Ishikawa (cell line): Measurements from ENCODE around the gene ZP3.

Experiments used
- CEBPB ChIP-seq: IDR thresholded peaks from 2 replicates; pipeline ENCODE4 v1.6.1; 2012
- CREB1 ChIP-seq: IDR thresholded peaks from 2 replicates; pipeline ENCODE4 v1.6.1; 2012; ENCODE audit warnings: low read depth
- EGR1 ChIP-seq: IDR thresholded peaks from 2 replicates; pipeline ENCODE4 v1.6.1; 2012
- EP300 ChIP-seq: IDR thresholded peaks from 2 replicates; pipeline ENCODE4 v1.6.1; 2012; ENCODE audit warnings: borderline replicate concordance
- FOXM1 ChIP-seq: IDR thresholded peaks from 2 replicates; pipeline ENCODE4 v1.6.1; 2012; ENCODE audit warnings: low read depth, borderline replicate concordance
- NFIC ChIP-seq: IDR thresholded peaks from 2 replicates; pipeline ENCODE4 v1.6.1; 2012
- RAD21 ChIP-seq: IDR thresholded peaks from 2 replicates; pipeline ENCODE4 v1.6.1; 2012; ENCODE audit warnings: low read depth
- TAF1 ChIP-seq: IDR thresholded peaks from 2 replicates; pipeline ENCODE4 v1.6.1; 2012; ENCODE audit warnings: low read depth, mild to moderate bottlenecking
- TCF12 ChIP-seq: IDR thresholded peaks from 2 replicates; pipeline ENCODE4 v1.6.1; 2012; ENCODE audit warnings: low read depth
- TEAD4 ChIP-seq: IDR thresholded peaks from 2 replicates; pipeline ENCODE4 v1.6.1; 2012
- YY1 ChIP-seq: IDR thresholded peaks from 2 replicates; pipeline ENCODE4 v1.6.1; 2012; ENCODE audit warnings: low read depth
- ZBTB7A ChIP-seq: IDR thresholded peaks from 2 replicates; pipeline ENCODE4 v1.6.1; 2012; ENCODE audit warnings: low read depth
- TF ChIP-seq, protein P1 (sequence below): IDR thresholded peaks from 2 replicates; pipeline ENCODE4 v1.6.1; 2012
- TF ChIP-seq, protein P2 (sequence below): IDR thresholded peaks from 2 replicates; pipeline ENCODE4 v1.6.1; 2012; ENCODE audit warnings: low read depth, mild to moderate bottlenecking
- TF ChIP-seq, protein P3 (sequence below): IDR thresholded peaks from 2 replicates; pipeline ENCODE4 v1.6.1; 2012

ZP3 gene

DNA sequence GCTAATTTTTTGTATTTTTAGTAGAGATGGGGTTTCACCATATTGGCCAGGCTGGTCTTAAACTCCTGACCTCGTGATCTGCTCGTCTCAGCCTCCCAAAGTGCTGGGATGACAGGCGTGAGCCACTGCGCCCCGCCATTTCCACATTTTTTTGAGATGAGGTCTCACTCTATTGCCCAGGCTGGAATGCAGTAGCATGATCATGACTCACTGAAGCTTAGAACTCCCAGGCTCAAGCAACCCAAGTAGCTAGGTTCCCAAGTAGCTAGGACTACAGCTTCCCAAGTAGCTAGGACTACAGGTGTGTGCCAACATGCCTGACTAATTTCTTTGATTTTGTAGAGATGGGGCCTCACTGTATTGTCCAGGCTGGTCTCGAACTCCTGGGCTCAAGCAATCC, 3.7 kb upstream of the ZP3 start:
- TF ChIP-seq TCF12 (peak; percentile 83), EP300 (peak; percentile 72; the same call in 1 of the 2 replicates), TEAD4 (peak; percentile 96), NFIC (peak; percentile 33; the same call in 1 of the 2 replicates), YY1 (peak; percentile 59; the same call in 1 of the 2 replicates), FOXM1 (peak; percentile 41; the same call in 1 of the 2 replicates)
- TF ChIP-seq, protein P1, sequence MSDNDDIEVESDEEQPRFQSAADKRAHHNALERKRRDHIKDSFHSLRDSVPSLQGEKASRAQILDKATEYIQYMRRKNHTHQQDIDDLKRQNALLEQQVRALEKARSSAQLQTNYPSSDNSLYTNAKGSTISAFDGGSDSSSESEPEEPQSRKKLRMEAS = peak; percentile 50; the same call in 1 of the 2 replicates

DNA sequence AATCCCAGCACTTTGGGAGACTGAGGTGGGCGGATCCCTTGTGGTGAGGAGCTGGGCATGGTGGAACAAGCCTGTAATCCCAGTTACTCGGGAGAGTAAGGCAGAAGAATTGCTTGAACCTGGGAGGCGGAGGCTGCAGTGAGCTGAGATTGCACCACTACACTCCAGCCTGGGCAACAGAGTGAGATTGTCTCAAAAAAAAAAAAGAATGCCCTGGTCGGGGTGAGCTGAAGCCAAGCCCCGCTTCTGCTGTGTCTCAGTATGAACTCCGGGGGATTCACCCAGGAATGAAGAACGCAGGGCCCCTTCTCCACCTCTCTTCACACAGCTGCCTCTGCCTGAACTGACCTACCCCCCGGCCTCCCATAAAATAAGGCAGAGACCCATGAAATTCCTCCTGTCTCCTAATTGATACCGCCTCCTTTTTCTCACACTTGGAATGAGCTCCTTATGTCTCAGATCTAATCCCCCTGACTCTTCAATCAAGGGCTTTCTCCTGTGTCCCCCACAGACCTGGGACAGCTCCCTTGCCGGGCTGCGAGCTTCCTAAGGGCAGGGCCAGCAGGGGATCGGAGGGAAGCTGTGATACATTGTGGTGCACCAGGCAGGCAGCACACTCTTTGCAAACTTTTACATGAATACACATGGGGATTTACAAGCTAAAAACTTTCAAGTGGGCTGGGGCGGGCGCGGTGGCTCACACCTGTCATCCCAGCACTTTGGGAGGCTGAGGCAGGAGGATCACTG, 911 bp upstream of the ZP3 start:
- TF ChIP-seq ZBTB7A (no peak), EGR1 (0 out of 2 replicates have a peak, but pooled peaks have one; percentile 26)
- TF ChIP-seq, protein P2, sequence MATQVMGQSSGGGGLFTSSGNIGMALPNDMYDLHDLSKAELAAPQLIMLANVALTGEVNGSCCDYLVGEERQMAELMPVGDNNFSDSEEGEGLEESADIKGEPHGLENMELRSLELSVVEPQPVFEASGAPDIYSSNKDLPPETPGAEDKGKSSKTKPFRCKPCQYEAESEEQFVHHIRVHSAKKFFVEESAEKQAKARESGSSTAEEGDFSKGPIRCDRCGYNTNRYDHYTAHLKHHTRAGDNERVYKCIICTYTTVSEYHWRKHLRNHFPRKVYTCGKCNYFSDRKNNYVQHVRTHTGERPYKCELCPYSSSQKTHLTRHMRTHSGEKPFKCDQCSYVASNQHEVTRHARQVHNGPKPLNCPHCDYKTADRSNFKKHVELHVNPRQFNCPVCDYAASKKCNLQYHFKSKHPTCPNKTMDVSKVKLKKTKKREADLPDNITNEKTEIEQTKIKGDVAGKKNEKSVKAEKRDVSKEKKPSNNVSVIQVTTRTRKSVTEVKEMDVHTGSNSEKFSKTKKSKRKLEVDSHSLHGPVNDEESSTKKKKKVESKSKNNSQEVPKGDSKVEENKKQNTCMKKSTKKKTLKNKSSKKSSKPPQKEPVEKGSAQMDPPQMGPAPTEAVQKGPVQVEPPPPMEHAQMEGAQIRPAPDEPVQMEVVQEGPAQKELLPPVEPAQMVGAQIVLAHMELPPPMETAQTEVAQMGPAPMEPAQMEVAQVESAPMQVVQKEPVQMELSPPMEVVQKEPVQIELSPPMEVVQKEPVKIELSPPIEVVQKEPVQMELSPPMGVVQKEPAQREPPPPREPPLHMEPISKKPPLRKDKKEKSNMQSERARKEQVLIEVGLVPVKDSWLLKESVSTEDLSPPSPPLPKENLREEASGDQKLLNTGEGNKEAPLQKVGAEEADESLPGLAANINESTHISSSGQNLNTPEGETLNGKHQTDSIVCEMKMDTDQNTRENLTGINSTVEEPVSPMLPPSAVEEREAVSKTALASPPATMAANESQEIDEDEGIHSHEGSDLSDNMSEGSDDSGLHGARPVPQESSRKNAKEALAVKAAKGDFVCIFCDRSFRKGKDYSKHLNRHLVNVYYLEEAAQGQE = peak; percentile 68

DNA sequence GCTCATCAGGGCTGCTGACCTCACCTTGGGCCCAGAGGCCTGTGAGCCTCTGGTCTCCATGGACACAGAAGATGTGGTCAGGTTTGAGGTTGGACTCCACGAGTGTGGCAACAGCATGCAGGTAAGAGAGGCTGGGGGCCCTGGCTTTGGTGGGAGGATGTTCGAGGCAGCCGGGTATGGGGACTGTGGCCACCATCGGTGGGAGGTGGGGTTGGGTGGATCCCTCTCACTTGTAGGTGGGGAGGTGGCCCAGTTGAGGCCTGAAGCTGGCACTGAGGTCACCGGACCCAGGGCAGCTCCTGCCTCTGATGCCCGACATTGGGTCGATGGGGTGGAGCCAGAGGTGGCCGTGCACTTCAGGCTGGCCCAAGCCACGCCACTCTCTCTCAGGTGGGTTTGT, 406 bp downstream of the ZP3 start:
- TF ChIP-seq TCF12 = no peak
- no peak for TF ChIP-seq RAD21
- no peak for TF ChIP-seq TAF1
- TF ChIP-seq ZBTB7A = no peak
- TF ChIP-seq, protein P2 = no peak
- TF ChIP-seq, protein P1 = no peak
- no peak for TF ChIP-seq EP300
- no peak for TF ChIP-seq CEBPB
- no peak for TF ChIP-seq FOXM1
- no peak for TF ChIP-seq YY1
- TF ChIP-seq EGR1 = no peak
- TF ChIP-seq CREB1 = no peak
- TF ChIP-seq, protein P3, sequence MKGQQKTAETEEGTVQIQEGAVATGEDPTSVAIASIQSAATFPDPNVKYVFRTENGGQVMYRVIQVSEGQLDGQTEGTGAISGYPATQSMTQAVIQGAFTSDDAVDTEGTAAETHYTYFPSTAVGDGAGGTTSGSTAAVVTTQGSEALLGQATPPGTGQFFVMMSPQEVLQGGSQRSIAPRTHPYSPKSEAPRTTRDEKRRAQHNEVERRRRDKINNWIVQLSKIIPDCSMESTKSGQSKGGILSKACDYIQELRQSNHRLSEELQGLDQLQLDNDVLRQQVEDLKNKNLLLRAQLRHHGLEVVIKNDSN = no peak
- no peak for TF ChIP-seq NFIC
- no peak for TF ChIP-seq TEAD4

DNA sequence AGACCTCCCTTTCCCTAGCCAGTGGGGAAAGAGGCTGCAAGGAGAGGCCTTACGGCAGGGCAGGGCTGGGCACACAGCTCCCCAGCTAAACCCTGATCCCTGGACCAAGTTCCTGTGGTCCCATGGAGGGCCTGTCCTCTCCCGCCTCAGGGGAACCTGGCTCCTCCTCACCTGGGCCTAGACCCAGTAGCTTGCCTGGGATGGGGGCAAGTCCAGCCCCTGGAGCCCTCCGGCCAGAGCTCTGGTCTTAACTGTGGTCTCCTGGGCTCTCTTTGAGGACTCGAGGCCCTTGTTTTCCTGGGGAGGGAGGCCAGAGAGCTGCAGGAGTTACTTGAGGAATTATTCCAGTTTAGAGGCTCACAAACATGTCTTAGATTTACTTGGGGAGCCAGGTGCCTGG, 1.5 kb downstream of the ZP3 start:
- TF ChIP-seq, protein P2 = no peak
- TF ChIP-seq, protein P3 = no peak
- TF ChIP-seq TEAD4 (no peak), YY1 (no peak), TAF1 (no peak), RAD21 (no peak)
- TF ChIP-seq, protein P1 = no peak

DNA sequence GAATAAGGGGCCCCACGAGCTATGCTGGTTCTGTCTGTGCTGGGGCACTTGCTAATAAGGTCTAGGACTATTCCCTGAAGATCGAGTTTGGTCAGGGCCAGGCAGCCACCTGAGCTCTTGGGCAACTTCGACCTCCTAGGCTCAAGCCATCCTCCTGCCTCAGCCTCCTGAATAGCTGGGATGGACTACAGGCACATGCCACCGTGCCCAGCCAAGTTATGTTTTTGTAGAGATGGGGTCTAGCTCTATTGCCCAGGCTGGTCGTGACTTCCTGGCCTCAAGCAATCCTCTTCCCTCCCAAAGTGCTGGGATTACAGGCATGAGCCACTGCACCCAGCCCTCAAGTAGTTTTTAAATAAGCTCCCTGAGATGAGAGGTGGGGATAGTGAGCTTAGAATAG, 2.9 kb downstream of the ZP3 start:
- TF ChIP-seq CREB1 (no peak), YY1 (no peak), RAD21 (no peak), TAF1 (no peak), TCF12 (no peak)
- TF ChIP-seq, protein P3 = no peak
- TF ChIP-seq, protein P1 = no peak
